Activated CD8-positive, alpha-beta T cell treated with anti-CD3 and anti-CD28 coated beads for 36 hours (primary cell): ENCODE results near the gene PIAS2. TPM values are rescaled to one million over a fixed set of nuclear protein-coding genes. Genes with fewer than 3 reads are reported as not detected.

Source experiments
- ATAC-seq: fragments of 200-7000 bp; cut with Tn5 transposase; one replicate; pipeline ENCODE4 v1.10.0; 2021; ENCODE audit warnings: mild to moderate bottlenecking, moderate library complexity
- CTCF ChIA-PET: fragments of 350-600 bp; sonication (Branson Sonifier 250); formaldehyde crosslinking; loops from one replicate; lab custom pipeline; 2021; ENCODE audit warnings: antibody characterized with exemption; lab: Charles Lee
- POLR2A ChIA-PET: fragments of 350-600 bp; sonication (Branson Sonifier 250); formaldehyde crosslinking; loops from one replicate; lab custom pipeline; 2021; ENCODE audit warnings: antibody characterized with exemption; lab: Charles Lee
- DNase-seq: peaks from one replicate; pipeline ENCODE4 v3.0.0-alpha.2; 2020
- H3K27ac Mint-ChIP-seq: one replicate; pipeline ENCODE4 v1.8.0; 2021; ENCODE audit warnings: mild to moderate bottlenecking, mixed read lengths
- H3K27me3 Mint-ChIP-seq: one replicate; pipeline ENCODE4 v1.8.0; 2021; ENCODE audit warnings: mixed read lengths
- H3K36me3 Mint-ChIP-seq: one replicate; pipeline ENCODE4 v1.8.0; 2021; ENCODE audit warnings: low read depth, mixed read lengths
- H3K4me1 Mint-ChIP-seq: one replicate; pipeline ENCODE4 v1.8.0; 2021; ENCODE audit warnings: low read depth, mixed read lengths
- H3K4me3 Mint-ChIP-seq: one replicate; pipeline ENCODE4 v1.8.0; 2021; ENCODE audit warnings: mild to moderate bottlenecking, moderate library complexity, mixed read lengths
- H3K9me3 Mint-ChIP-seq: one replicate; pipeline ENCODE4 v1.8.0; 2021; ENCODE audit warnings: mixed read lengths
- CTCF ChIP-seq: fragments of 200-600 bp; IDR thresholded peaks from one replicate; pipeline ENCODE4 v1.8.0; 2022; ENCODE audit warnings: antibody characterized with exemption, mild to moderate bottlenecking
- intact Hi-C: fragments of 100-400 bp; cut with micrococcal nuclease; formaldehyde crosslinking; loops from one replicate; pipeline ENCODE4 v1.10.0; 2022
- total RNA-seq, 2 experiments: library from RNA; stranded (reverse); gene quantifications; one replicate each; pipeline ENCODE4 v1.2.3, GENCODE V29; 2021

Gene PIAS2
- total RNA-seq, 2 experiments from 2014 or later = 26.9 to 29.8 TPM

GRCh38 chr18:46916551-46917107 lies 678 bp downstream of the PIAS2 start:
- POLR2A ChIA-PET = interaction anchor here (0.5 to 1.2 kb wide), 4 partner anchors 18 to 81 kb away, joined by 3 read pairs; no protein-coding TSS in a partner anchor
- intact Hi-C loops = no loop called here

GRCh38 chr18:46915800-46916550 lies 1.3 kb downstream of the PIAS2 start:
- intact Hi-C loops = no loop called here
- no peaks in the 10 kb centered on the region for H3K9me3 Mint-ChIP-seq
- DNase-seq (no peak), ATAC-seq (no peak)
- peaks cover 4% of the 10 kb centered on the region for H3K36me3 Mint-ChIP-seq
- H3K4me1 Mint-ChIP-seq = peaks cover 42% of the 10 kb centered on the region
- TF ChIP-seq CTCF = no peak
- CTCF ChIA-PET = no interaction called here
- POLR2A ChIA-PET = interaction anchor here (0.5 to 1.2 kb wide), 3 partner anchors 11 to 19 kb away, joined by 3 to 4 read pairs (median 3); no protein-coding TSS in a partner anchor
- peak overlapping the region; percentile 88 for H3K4me3 Mint-ChIP-seq
- peak overlapping the region; percentile 90 for H3K27ac Mint-ChIP-seq
- no peaks in the 10 kb centered on the region for H3K27me3 Mint-ChIP-seq

More at GRCh38 chr18:46916551-46917107, 678 bp downstream of the PIAS2 start:
- ATAC-seq = peak; percentile 47
- H3K4me1 Mint-ChIP-seq = peaks cover 42% of the 10 kb centered on the region
- TF ChIP-seq CTCF = no peak
- CTCF ChIA-PET = interaction anchor here (1.0 kb wide), 1 partner anchor 1350 kb away, joined by 3 read pairs; no protein-coding TSS in a partner anchor
- no peaks in the 10 kb centered on the region for H3K9me3 Mint-ChIP-seq
- no peaks in the 10 kb centered on the region for H3K27me3 Mint-ChIP-seq
- DNase-seq = peak; percentile 49
- H3K36me3 Mint-ChIP-seq = peaks cover 4% of the 10 kb centered on the region
- H3K27ac Mint-ChIP-seq = peak overlapping the region; percentile 90
- H3K4me3 Mint-ChIP-seq = peak overlapping the region; percentile 88

GRCh38 chr18:46910856-46911255 lies 6.5 kb downstream of the PIAS2 start:
- Mint-ChIP-seq H3K4me1 (peaks cover 45% of the 10 kb centered on the region), H3K4me3 (no peak overlapping the region), H3K27me3 (no peaks in the 10 kb centered on the region), H3K27ac (no peak overlapping the region), H3K9me3 (peaks cover 1% of the 10 kb centered on the region), H3K36me3 (peaks cover 25% of the 10 kb centered on the region)
- DNase-seq (no peak), ATAC-seq (no peak)
- intact Hi-C loops = no loop called here
- POLR2A ChIA-PET = no interaction called here
- no peak for TF ChIP-seq CTCF
- CTCF ChIA-PET = no interaction called here

GRCh38 chr18:46909497-46909896 lies 7.8 kb downstream of the PIAS2 start:
- Mint-ChIP-seq H3K36me3 (peaks cover 24% of the 10 kb centered on the region), H3K9me3 (peaks cover 4% of the 10 kb centered on the region), H3K4me3 (no peak overlapping the region), H3K27ac (no peak overlapping the region), H3K27me3 (no peaks in the 10 kb centered on the region), H3K4me1 (peaks cover 35% of the 10 kb centered on the region)
- POLR2A ChIA-PET = no interaction called here
- DNase-seq = no peak
- no peak for ATAC-seq
- CTCF ChIA-PET = no interaction called here
- no peak for TF ChIP-seq CTCF
- intact Hi-C loops = no loop called here

- H3K4me3 Mint-ChIP-seq = no peak overlapping the region
- CTCF ChIA-PET = no interaction called here
- H3K27ac Mint-ChIP-seq = no peak overlapping the region
- TF ChIP-seq CTCF = no peak
- peaks cover 4% of the 10 kb centered on the region for H3K9me3 Mint-ChIP-seq
- peaks cover 35% of the 10 kb centered on the region for H3K36me3 Mint-ChIP-seq
- POLR2A ChIA-PET = no interaction called here
- peaks cover 17% of the 10 kb centered on the region for H3K4me1 Mint-ChIP-seq
- intact Hi-C loops = no loop called here
- no peaks in the 10 kb centered on the region for H3K27me3 Mint-ChIP-seq
- ATAC-seq = no peak
- no peak for DNase-seq
These were observed 13.9 kb downstream of the PIAS2 start for GRCh38 chr18:46903406-46903805.
